CD4-positive, alpha-beta T cell (primary cell): ENCODE data around the gene GJA8. TPM values are rescaled to one million over a fixed set of nuclear protein-coding genes. Genes with fewer than 3 reads are reported as not detected.
"Not testable (repeated sequence)": the region's sequence is repeated elsewhere in the genome, so short reads cannot be mapped to it uniquely, and the experiment has no call there.

ENCODE experiments used
- ATAC-seq: fragments of 200-7000 bp; cut with Tn5 transposase; one replicate; pipeline ENCODE4 v1.10.0; 2022; ENCODE audit warnings: mild to moderate bottlenecking; ENCODE audit not compliant: poor library complexity
- CTCF ChIA-PET: fragments of 350-600 bp; sonication (Branson Sonifier 250); formaldehyde crosslinking; loops from one replicate; lab custom pipeline; 2021; ENCODE audit warnings: antibody characterized with exemption, inconsistent platforms; lab: Charles Lee
- POLR2A ChIA-PET: fragments of 350-600 bp; sonication (Branson Sonifier 250); formaldehyde crosslinking; loops from one replicate; lab custom pipeline; 2021; ENCODE audit warnings: antibody characterized with exemption, inconsistent platforms; lab: Charles Lee
- DNase-seq, 14 experiments: peaks; one replicate each; pipeline ENCODE4 v3.0.0-alpha.2; 2013 to 2020; ENCODE audit warnings: mixed read lengths in 2 of 14
- H3K27ac ChIP-seq, 2 donors: one replicate each; pipeline versions ENCODE4 v1.5.1 to v1.7.0; 2013; ENCODE audit warnings: low read length in 2 of 2, low read depth in 1 of 2, mild to moderate bottlenecking in 1 of 2
- H3K27me3 ChIP-seq, 2 experiments: 1 replicate in 1 of 2; 2 replicates in 1 of 2; pipeline versions ENCODE4 v1.6.1 to v1.7.0; 2013; ENCODE audit warnings: low read length in 2 of 2, control low read depth in 1 of 2, mild to moderate bottlenecking in 1 of 2, moderate library complexity in 1 of 2; ENCODE audit not compliant: insufficient read depth in 2 of 2, control insufficient read depth in 1 of 2
- H3K36me3 ChIP-seq: one replicate; pipeline ENCODE4 v1.6.1; 2013; ENCODE audit warnings: low read length, control low read depth; ENCODE audit not compliant: insufficient read depth
- H3K4me1 ChIP-seq: one replicate; pipeline ENCODE4 v1.6.1; 2013; ENCODE audit warnings: low read length, control low read depth; ENCODE audit not compliant: insufficient read depth
- H3K4me3 ChIP-seq: one replicate; pipeline ENCODE4 v1.5.1; 2013; ENCODE audit warnings: mild to moderate bottlenecking, low read length, moderate library complexity
- H3K9me3 ChIP-seq, 2 experiments: 1 replicate in 1 of 2; 2 replicates in 1 of 2; pipeline versions ENCODE4 v1.6.1 to v1.7.0; 2013; ENCODE audit warnings: low read length in 2 of 2, mild to moderate bottlenecking in 2 of 2, control low read depth in 1 of 2, moderate library complexity in 1 of 2; ENCODE audit not compliant: control insufficient read depth in 1 of 2, insufficient read depth in 1 of 2
- H3K27ac Mint-ChIP-seq: one replicate; pipeline ENCODE4 v1.8.0; 2020; ENCODE audit warnings: mixed read lengths
- H3K27me3 Mint-ChIP-seq: one replicate; pipeline ENCODE4 v1.8.0; 2021; ENCODE audit warnings: mixed read lengths
- H3K36me3 Mint-ChIP-seq: one replicate; pipeline ENCODE4 v1.8.0; 2021; ENCODE audit warnings: low read depth, mixed read lengths
- H3K4me1 Mint-ChIP-seq: one replicate; pipeline ENCODE4 v1.8.0; 2021; ENCODE audit warnings: low read depth, mixed read lengths
- H3K4me3 Mint-ChIP-seq: one replicate; pipeline ENCODE4 v1.8.0; 2020; ENCODE audit warnings: mild to moderate bottlenecking, mixed read lengths
- H3K9me3 Mint-ChIP-seq: one replicate; pipeline ENCODE4 v1.8.0; 2020; ENCODE audit warnings: mixed read lengths
- intact Hi-C, 2 experiments: fragments of 100-400 bp; cut with DNase I in 1 of 2; cut with micrococcal nuclease in 1 of 2; formaldehyde crosslinking; loops; one replicate each; pipeline versions ENCODE4 v1.15.1 to v1.9.0; 2023 to 2025; cut with DNase I, micrococcal nuclease
- total RNA-seq, 174 experiments: library from RNA in 2 of 174; stranded (reverse) in 2 of 174; gene quantifications; one replicate each; pipeline ENCODE4 v1.2.3 and lab custom pipeline; 2021 to 2026

Gene GJA8
- total RNA-seq, 2 experiments from 2014 or later: not detected

- H3K36me3 ChIP-seq, ATAC-seq, intact Hi-C loops, H3K27ac ChIP-seq, H3K27me3 Mint-ChIP-seq, H3K9me3 Mint-ChIP-seq, H3K4me1 Mint-ChIP-seq, H3K4me1 ChIP-seq, CTCF ChIA-PET, H3K4me3 Mint-ChIP-seq, POLR2A ChIA-PET, H3K27ac Mint-ChIP-seq, H3K27me3 ChIP-seq, DNase-seq, H3K4me3 ChIP-seq, H3K9me3 ChIP-seq, H3K36me3 Mint-ChIP-seq: not testable (repeated sequence)
These were observed 37.9 kb downstream of the GJA8 start for GRCh38 chr1:147940456-147940855.

GRCh38 chr1:147942563-147942962 lies 40.0 kb downstream of the GJA8 start:
- intact Hi-C loops, POLR2A ChIA-PET, H3K36me3 Mint-ChIP-seq, H3K27ac Mint-ChIP-seq, H3K9me3 Mint-ChIP-seq, H3K27me3 ChIP-seq, H3K27ac ChIP-seq, H3K9me3 ChIP-seq, ATAC-seq, H3K27me3 Mint-ChIP-seq, H3K4me1 ChIP-seq, H3K4me3 Mint-ChIP-seq, H3K36me3 ChIP-seq, H3K4me3 ChIP-seq, H3K4me1 Mint-ChIP-seq, CTCF ChIA-PET, DNase-seq: not testable (repeated sequence)

GRCh38 chr1:147949517-147949916 lies 46.9 kb downstream of the GJA8 start:
- H3K4me1 Mint-ChIP-seq, intact Hi-C loops, H3K9me3 ChIP-seq, ATAC-seq, H3K27ac ChIP-seq, H3K4me3 ChIP-seq, H3K27ac Mint-ChIP-seq, H3K27me3 Mint-ChIP-seq, DNase-seq, POLR2A ChIA-PET, H3K4me3 Mint-ChIP-seq, H3K27me3 ChIP-seq, CTCF ChIA-PET, H3K36me3 ChIP-seq, H3K4me1 ChIP-seq, H3K9me3 Mint-ChIP-seq, H3K36me3 Mint-ChIP-seq: not testable (repeated sequence)

Other genes with a start within 250 kb of the GJA8 start
- gene ACP6, start 232.3 kb upstream of the GJA8 start, total RNA-seq: 1 to 10 TPM; 4.6 to 6.9 TPM
- not detected for gene GJA5, start 142.2 kb upstream of the GJA8 start, total RNA-seq
- gene GPR89B, start 25.6 kb downstream of the GJA8 start, total RNA-seq: 10 to 100 TPM; 10.0 to 12.4 TPM
- 10 to 100 TPM; 15.6 to 16.1 TPM for gene NBPF11, start 249.5 kb downstream of the GJA8 start, total RNA-seq